GM12801 (cell line): ENCODE results near the gene KRT86.

Source experiments
- TF ChIP-seq, protein P1 (sequence below): IDR thresholded peaks from one replicate; pipeline ENCODE4 v1.5.1; 2011; ENCODE audit warnings: control low read depth; ENCODE audit not compliant: insufficient read length; ENCODE audit errors: extremely low read depth

The KRT86 gene

DNA sequence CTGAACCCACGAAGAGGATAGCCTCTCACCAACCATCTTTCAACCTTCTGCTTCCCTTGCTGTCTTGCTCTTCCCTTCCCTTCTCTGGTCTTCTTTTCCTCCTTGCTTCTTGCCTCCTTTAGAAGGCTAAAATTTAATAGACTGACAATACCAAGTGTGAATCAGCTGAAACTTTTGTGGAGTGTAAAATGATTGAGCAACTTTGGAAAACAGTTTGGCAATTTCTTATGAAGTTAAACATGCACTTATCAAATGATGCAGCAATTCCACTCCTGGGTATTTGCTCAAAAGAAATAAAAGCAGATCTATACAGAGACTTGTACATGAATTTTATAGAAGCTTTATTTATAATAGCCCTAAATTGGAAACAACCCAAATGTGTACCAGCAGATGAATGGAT, 3.3 kb upstream of the KRT86 start:
- TF ChIP-seq, protein P1, sequence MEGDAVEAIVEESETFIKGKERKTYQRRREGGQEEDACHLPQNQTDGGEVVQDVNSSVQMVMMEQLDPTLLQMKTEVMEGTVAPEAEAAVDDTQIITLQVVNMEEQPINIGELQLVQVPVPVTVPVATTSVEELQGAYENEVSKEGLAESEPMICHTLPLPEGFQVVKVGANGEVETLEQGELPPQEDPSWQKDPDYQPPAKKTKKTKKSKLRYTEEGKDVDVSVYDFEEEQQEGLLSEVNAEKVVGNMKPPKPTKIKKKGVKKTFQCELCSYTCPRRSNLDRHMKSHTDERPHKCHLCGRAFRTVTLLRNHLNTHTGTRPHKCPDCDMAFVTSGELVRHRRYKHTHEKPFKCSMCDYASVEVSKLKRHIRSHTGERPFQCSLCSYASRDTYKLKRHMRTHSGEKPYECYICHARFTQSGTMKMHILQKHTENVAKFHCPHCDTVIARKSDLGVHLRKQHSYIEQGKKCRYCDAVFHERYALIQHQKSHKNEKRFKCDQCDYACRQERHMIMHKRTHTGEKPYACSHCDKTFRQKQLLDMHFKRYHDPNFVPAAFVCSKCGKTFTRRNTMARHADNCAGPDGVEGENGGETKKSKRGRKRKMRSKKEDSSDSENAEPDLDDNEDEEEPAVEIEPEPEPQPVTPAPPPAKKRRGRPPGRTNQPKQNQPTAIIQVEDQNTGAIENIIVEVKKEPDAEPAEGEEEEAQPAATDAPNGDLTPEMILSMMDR: no peak

DNA sequence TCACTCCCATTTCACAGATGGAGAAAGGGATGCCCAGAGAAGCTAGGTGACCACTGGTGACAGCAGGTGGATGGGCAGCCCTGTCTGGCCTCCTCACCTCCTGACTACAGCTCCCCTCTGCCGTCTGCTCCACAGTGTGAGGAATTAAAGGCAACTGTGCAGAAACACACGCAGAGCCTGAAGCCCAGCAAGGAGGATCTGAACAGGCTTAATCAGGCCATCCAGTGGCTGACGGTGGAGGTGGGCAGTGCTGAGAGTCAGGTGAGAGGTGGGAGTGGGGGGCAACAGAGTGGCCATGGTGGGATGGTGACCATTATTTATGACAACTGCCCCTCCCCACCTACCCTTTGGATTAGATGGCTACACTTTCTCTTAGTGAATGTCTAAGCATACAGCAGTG, 1.2 kb downstream of the KRT86 start:
- TF ChIP-seq, protein P1: no peak

DNA sequence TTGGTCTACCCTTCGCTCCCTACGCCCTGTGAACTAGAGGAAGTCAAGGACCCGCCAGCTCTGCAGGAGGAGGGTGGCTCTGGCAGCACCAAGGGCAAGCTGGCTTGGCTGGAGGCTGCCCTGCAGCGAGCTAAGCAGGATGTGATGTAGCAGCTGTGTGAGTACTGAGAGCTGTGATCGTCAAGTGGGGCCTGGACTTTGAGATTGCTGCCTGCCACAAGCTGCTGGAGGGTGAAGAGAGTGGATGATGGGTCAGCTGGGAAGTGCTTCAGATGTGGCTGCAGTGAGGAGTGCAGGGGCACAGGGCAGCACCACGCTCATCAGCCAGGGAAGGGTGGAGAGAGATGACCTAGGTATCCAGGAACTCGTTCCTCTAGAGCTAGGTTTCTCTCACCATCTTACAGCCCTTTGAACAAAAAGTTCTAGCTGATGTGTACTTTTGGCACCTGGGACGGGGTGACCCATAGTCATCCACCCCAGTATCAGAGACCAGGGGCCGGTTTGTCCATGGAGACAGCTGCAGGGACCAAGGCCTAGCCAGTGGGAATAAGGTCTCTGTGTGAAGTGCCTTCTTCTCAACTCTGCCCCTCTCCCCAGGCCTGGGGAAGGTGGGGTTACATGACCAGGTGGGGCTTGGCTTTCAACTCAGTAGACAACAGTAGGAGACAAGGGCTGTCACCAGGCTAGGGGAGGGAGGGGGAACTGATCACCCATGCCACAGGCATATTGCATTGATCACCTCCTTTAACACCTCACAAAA, 3.2 kb downstream of the KRT86 start:
- TF ChIP-seq, protein P1: no peak

DNA sequence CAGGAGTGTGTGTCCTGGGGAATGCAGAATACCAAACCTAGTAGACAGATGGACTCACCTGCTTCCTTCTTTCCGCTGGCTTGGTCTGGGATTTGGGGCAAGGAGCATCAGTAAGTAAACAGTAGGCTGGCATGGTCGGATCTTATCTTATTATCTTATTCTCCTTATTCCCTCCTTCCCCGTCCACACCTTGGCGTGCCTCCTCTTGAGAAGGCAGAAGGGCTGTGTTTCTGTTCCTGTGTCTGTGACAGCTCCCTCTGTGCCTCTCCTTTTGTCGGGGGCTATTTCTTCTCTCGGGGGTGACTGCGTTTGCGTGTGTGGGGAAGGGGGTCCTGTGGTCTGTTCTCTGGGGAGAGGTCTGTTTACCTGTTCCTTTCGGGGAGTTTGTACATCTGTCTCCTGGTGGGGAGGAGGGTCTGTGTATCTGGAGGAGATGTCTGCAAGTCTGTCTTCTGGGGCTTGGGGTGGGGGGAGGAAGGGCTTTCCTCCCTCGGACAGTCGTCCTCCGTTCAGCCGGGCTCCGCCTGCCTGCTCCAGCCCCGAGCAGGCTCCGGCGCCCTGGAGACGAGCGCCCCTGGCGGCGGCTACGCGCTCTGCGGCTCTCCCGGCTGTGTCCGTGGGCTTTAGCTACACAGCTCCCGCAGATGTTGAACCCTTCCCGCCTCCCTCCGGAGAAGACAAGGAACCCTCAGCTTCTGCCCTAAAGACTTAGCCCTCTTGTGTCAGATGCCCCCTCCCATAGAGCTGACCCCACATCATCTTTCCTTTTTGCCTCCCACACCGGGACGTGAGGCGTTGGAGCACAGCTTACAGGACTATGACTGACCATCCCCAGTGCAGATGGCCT, 4.4 kb downstream of the KRT86 start:
- TF ChIP-seq, protein P1: no peak

DNA sequence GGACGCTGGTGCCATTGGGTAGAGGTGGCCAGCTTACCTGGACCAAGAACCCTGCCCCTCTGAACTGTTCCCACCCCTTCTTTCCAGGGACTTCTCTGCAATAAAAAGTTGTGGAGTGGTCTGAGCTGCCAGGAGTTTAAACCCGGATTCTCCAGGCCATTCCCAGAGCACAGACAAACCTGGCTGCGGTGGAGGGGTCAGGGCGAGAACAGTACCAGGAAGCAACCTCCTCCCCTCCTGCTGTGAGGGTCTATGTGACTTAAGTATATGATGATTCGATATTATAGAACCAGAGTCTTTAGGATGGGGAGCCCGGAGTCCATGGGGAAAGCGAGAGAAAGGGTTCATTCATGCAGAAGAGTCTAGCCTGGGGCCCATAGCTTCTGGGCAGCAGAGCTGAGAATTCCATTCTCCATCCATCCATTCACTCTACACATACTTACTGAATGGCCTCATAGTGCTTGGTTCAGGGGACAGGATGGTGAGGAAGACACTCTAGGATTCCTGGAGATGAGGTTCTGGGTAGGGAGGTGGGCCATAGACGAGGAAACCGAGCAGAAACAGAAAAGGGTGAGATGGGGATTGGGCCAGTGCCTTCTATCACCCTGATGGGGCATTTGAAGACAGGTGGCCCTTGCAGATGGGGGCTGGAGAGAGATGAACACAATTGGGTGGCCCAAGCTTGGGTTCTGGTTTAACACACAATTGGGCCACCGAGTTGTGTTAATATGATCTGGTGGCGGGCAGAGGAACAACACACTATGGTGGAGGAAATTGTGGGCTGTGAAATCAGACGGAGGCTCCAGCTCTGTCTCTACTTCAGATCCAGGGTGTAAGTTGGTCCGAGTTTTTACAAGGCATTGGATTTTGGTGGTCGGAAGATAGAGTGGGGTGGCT, 5.2 kb downstream of the KRT86 start:
- TF ChIP-seq, protein P1: no peak

DNA sequence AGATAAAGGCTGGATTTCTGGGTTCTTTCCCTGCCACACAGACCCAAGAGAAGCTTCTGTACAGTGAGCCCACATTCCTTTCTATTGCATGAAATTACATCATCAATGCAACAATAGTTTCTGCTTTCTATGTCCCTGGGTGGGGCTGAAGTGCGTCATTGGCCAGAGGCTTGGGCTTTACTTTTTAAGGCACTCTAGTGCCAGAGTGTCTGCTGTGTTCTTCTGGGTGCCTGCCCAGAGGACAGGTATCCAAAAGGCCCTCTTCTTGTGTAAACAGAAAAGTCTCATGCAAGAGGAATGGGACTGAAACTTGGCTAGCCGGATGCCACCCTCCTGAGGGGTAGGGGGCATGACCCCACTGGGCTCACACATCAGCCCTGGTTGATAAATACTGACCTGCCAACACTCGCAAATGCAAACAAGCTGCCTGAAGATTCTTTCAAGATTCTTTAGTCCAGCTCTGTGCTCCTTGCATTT, 5.9 kb downstream of the KRT86 start:
- TF ChIP-seq, protein P1: no peak
